Measurements from ENCODE around the gene AR. TPM values are rescaled to one million over a fixed set of nuclear protein-coding genes. Genes with fewer than 3 reads are reported as not detected.
"Not testable (repeated sequence)": the region's sequence is repeated elsewhere in the genome, so short reads cannot be mapped to it uniquely, and the experiment has no call there.

The AR gene
- total RNA-seq, 1 experiment from 2014 or later = 3.7 TPM

DNA sequence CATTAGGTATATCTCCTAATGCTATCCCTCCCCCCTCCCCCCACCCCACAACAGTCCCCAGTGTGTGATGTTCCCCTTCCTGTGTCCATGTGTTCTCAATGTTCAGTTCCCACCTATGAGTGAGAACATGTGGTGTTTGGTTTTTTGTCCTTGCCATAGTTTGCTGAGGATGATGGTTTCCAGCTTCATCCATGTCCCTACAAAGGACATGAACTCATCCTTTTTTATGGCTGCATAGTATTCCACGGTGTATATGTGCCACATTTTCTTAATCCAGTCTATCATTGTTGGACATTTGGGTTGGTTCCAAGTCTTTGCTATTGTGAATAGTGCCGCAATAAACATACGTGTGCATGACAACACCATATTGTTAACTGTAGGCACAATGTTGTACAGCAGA lies 93.5 kb downstream of the AR start:
- DNase-seq (ENCODE audit: low spot score) = not testable (repeated sequence)

- no peak for DNase-seq (ENCODE audit: low spot score)
Measured at GRCh38 chrX:67648361-67648760, 104.5 kb downstream of the AR start.

DNA sequence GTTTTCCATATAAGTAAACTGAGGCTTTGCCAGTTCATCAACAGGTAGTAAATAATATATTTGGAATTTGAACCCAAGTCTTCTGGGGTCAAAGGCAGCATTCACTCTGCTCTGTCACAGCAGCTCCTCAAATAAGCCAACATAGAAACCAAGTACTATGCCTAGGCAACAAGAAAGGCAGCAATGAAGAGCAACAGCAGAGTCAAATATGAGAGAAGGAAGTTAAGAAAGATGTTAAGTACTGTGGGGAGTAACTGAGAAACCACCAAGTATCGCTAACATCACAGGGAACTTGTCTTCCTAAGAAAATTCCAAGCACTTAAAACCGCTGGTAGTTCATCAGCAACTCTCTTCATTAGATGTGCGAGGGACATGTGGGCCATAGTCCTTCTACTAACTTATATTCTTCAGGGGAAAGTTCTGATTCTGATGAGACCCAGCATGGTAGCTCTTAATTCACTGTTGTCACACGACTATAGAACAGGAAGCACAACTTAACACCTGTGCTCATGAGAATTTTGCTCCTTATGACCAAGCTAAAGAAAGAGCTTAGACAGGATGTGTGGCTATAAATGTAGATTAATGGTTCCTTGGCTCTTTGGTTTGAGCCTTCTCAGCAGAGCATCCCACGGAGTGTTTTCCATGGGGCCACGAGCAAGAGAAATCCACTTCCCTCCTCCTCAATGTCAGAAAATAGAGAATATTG lies 107.8 kb downstream of the AR start:
- DNase-seq (ENCODE audit: low spot score) = no peak

DNA sequence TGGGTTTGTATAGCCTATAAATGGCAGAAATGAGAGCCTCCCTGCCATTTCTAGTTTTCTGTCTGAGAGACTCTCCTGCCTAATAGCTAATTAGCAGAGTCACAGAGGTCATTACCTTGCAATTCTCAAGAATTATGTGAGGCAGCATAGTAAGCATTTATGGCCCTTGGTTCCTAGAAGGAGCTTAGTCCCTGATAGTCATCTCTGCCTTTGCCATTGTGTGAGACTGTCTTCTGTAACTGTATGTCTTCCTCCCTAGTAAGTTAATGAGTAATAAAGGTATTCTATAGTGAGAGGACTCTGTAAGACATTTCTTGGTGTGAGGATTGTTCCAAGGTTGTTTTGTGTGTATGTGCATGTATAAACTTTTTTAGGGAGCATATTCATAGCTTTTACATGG lies 108.7 kb downstream of the AR start:
- no peak for DNase-seq (ENCODE audit: low spot score)

GRCh38 chrX:67654301-67654700 lies 110.5 kb downstream of the AR start:
- no peak for DNase-seq (ENCODE audit: low spot score)

DNA sequence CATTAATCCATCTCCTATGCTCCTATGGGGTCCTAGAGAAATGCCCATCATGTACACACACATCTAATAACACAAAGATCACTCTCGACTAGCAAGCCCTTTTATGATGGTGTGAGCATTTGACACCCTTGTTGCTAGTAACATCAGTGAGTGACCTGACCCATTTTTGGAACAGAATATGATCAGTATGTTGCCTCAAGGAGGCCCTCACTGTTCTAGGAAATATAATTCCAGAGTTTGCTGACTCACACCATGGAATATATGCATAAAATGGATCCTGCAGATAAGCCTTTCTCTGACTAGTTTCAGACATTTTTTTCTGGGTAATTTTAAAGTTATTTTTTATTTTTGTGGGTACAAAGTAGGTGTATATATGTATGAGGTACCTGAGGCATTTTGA lies 121.8 kb downstream of the AR start:
- DNase-seq (ENCODE audit: low spot score) = no peak

GRCh38 chrX:67670717-67671116 lies 126.9 kb downstream of the AR start:
- DNase-seq (ENCODE audit: low spot score) = not testable (repeated sequence)

DNA sequence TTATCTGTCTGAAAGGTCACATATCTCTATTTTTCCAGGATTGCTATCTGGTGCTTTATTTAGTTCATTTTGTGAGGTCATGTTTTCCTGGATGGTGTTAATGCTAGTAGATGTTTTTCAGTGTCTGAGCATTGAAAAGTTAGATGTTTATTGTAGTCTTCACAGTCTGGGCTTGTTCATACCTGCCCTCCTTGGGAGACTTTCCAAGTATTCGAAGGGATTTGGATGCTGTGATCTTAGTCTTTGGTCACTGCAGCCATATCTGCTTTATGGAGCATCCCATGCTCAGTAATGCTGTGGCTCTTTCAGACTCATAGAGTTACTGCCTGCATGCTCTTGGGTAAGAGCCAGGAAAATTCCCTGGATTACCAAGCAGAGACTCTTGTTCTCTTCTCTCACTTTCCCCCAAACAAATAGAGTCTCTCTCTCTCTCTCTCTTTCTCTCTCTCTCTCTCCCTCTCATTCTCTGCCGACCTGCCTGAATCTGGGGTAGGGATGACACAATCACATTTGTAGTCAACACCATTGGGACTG lies 130.0 kb downstream of the AR start:
- DNase-seq (ENCODE audit: low spot score) = no peak

DNA sequence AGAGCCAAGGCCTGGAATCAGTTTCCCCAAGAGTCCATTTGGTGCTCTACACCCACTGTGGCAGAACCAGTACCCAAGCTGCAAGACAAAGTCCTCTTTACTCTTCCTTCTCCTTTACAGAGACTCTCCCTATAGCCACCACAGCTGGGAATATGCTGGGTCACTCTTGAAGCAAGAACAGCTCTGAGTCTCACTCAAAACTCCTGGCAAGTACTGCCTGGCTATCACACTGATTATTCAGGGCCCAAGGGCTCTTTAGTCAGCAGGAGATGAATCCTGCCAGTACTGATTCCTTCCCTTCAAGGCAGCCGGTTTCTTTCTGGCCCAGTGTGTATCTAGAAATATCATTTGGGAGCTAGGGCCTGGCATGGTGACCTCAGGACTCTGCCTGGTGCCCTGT lies 130.9 kb downstream of the AR start:
- no peak for DNase-seq (ENCODE audit: low spot score)

DNA sequence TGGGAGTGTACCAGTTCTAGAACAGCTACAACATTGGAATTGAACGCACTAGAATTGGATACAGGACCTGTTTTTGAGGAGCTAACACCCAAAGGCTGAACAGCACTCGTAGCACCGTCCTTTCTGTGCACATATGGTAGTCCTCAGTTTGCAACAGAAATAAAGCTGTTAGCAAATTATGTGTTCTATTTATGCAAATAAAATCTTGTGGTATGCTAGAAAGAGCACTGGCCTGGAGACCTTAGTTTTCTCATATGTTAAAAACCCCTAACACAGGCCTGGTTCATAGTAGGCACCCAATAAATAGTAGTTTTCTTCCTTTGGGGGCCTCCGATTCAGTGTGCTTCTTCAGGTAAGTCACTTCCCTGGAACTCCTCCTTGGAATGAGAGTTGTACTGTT lies 140.3 kb downstream of the AR start:
- DNase-seq (ENCODE audit: low spot score) = no peak

DNA sequence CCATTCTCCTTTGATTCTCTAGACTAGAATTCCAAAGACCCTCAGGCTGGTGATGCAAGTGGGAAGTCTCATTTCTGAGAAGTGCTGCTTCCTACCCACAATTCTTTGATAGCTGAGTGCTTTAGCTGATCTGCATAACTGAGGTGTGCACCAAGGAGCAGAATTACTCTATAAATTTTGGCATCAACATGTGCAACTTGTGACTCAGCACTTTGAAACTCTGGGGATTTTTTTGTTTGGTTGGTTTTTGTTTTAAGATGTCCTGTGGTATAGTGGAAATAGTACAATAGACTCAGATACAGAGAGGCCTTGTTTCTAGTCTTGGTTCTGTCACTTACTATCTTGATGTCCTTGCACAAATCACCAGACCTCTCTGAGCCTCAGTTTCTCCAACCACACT lies 148.4 kb downstream of the AR start:
- DNase-seq (ENCODE audit: low spot score) = peak; percentile 46

- DNase-seq (ENCODE audit: low spot score) = no peak
Measured at GRCh38 chrX:67693928-67694327, 150.1 kb downstream of the AR start.

DNA sequence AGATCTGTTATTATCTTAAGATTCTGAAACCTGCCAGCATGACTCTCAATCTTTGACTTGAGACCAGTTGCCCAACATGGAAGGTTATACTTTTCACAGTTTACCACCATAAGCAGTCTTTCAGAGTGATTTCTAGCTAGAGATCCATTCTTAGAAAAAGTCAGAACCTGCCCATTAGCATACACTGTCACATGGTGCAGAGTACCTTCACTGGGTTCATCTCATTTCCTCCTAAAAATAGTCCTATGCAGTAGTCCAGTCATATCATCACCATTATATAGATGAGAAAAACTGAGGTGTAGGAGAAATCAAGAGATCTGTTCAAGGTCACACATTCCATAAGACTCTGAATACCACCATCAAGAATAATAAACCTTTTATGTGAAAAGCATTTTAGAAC lies 153.6 kb downstream of the AR start:
- no peak for DNase-seq (ENCODE audit: low spot score)

DNA sequence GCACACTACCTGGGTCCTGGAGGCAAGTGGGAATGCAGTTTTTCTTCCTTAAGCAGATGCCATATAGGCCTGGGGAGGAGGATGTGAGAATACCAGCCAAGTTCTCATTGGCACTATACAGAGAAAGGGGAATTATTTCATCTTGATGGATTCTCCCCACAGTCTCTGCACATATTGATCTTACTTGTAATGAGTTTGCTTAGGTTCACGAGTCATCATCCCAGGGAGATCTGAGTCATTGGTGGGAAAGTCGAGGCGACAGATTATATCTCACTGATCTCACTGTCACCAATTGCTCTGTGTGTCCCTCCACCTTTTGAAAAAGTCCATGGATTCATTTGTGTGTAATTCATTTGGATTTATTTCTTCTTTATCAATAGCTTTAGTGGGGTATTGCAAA lies 156.8 kb downstream of the AR start:
- no peak for DNase-seq (ENCODE audit: low spot score)

- no peak for DNase-seq (ENCODE audit: low spot score)
Measured at GRCh38 chrX:67714004-67714403, 170.2 kb downstream of the AR start.

DNA sequence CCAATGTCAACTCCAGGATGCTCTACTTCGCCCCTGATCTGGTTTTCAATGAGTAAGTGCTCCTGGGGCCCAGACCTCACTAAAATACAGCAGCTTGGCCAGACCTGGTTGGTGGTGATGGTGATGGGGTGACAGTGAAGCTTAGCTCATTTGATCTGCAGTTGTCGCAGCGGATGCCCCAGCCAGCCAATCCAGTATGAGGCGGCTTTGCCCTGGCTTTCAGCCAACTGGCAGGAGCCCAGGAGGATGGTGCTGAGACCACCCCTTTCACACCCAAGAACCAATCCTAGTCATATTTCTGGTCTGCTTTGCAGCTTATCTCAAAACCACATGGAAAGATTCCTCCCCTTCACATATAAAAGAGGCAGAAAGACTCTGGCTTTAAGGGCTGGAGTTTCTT lies 173.8 kb downstream of the AR start:
- no peak for DNase-seq (ENCODE audit: low spot score)

GRCh38 chrX:67718926-67719325 lies 175.1 kb downstream of the AR start:
- no peak for DNase-seq (ENCODE audit: low spot score)

- DNase-seq (ENCODE audit: low spot score) = no peak
Measured at GRCh38 chrX:67720344-67720743, 176.5 kb downstream of the AR start.

- DNase-seq (ENCODE audit: low spot score) = no peak
Measured at GRCh38 chrX:67721321-67721720, 177.5 kb downstream of the AR start.

DNA sequence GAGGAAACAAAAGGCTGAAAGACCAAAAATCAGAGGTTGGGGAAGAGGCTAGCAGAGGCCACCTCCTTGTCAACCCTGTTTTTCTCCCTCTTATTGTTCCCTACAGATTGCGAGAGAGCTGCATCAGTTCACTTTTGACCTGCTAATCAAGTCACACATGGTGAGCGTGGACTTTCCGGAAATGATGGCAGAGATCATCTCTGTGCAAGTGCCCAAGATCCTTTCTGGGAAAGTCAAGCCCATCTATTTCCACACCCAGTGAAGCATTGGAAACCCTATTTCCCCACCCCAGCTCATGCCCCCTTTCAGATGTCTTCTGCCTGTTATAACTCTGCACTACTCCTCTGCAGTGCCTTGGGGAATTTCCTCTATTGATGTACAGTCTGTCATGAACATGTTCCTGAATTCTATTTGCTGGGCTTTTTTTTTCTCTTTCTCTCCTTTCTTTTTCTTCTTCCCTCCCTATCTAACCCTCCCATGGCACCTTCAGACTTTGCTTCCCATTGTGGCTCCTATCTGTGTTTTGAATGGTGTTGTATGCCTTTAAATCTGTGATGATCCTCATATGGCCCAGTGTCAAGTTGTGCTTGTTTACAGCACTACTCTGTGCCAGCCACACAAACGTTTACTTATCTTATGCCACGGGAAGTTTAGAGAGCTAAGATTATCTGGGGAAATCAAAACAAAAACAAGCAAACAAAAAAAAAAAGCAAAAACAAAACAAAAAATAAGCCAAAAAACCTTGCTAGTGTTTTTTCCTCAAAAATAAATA lies 179.9 kb downstream of the AR start:
- no peak for DNase-seq (ENCODE audit: low spot score)

DNA sequence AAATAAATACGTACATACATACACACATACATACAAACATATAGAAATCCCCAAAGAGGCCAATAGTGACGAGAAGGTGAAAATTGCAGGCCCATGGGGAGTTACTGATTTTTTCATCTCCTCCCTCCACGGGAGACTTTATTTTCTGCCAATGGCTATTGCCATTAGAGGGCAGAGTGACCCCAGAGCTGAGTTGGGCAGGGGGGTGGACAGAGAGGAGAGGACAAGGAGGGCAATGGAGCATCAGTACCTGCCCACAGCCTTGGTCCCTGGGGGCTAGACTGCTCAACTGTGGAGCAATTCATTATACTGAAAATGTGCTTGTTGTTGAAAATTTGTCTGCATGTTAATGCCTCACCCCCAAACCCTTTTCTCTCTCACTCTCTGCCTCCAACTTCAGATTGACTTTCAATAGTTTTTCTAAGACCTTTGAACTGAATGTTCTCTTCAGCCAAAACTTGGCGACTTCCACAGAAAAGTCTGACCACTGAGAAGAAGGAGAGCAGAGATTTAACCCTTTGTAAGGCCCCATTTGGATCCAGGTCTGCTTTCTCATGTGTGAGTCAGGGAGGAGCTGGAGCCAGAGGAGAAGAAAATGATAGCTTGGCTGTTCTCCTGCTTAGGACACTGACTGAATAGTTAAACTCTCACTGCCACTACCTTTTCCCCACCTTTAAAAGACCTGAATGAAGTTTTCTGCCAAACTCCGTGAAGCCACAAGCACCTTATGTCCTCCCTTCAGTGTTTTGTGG lies 180.7 kb downstream of the AR start:
- DNase-seq (ENCODE audit: low spot score) = no peak

DNA sequence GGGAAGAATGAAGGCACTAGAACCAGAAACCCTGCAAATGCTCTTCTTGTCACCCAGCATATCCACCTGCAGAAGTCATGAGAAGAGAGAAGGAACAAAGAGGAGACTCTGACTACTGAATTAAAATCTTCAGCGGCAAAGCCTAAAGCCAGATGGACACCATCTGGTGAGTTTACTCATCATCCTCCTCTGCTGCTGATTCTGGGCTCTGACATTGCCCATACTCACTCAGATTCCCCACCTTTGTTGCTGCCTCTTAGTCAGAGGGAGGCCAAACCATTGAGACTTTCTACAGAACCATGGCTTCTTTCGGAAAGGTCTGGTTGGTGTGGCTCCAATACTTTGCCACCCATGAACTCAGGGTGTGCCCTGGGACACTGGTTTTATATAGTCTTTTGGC lies 181.7 kb downstream of the AR start:
- no peak for DNase-seq (ENCODE audit: low spot score)

DNA sequence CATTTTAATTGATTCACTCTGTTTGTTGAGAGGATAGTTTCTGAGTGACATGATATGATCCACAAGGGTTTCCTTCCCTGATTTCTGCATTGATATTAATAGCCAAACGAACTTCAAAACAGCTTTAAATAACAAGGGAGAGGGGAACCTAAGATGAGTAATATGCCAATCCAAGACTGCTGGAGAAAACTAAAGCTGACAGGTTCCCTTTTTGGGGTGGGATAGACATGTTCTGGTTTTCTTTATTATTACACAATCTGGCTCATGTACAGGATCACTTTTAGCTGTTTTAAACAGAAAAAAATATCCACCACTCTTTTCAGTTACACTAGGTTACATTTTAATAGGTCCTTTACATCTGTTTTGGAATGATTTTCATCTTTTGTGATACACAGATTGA lies 182.2 kb downstream of the AR start:
- no peak for DNase-seq (ENCODE audit: low spot score)
